ENCODE data around the gene ITGB1BP1.

ITGB1BP1 gene

GRCh38 chr2:9423100-9423921, at the start of gene ITGB1BP1, which contains the start of gene CPSF3:
TSS of gene ITGB1BP1 (minus strand) at chr2:9423528. CDS start at chr2:9418697, 4,831 bp downstream.
TSS of gene CPSF3 (plus strand) at chr2:9423654. CDS start at chr2:9423774, 120 bp downstream.
- peak; percentile 95 for DNase-seq (ENCODE audit: low read depth)

GRCh38 chr2:9472511-9472910, 49.2 kb upstream of the ITGB1BP1 start:
- DNase-seq (ENCODE audit: low read depth) = no peak

GRCh38 chr2:9471206-9471605, 47.9 kb upstream of the ITGB1BP1 start:
- DNase-seq (ENCODE audit: low read depth) = no peak

GRCh38 chr2:9467687-9468086, 44.4 kb upstream of the ITGB1BP1 start:
- no peak for DNase-seq (ENCODE audit: low read depth)

GRCh38 chr2:9466147-9466683, 42.9 kb upstream of the ITGB1BP1 start:
- DNase-seq (ENCODE audit: low read depth) = no peak

- no peak for DNase-seq (ENCODE audit: low read depth)
Observed at GRCh38 chr2:9465170-9465569, 41.8 kb upstream of the ITGB1BP1 start.

GRCh38 chr2:9463698-9464034, 40.3 kb upstream of the ITGB1BP1 start:
- DNase-seq (ENCODE audit: low read depth) = no peak

GRCh38 chr2:9462886-9463697, 39.8 kb upstream of the ITGB1BP1 start:
- no peak for DNase-seq (ENCODE audit: low read depth)

GRCh38 chr2:9462313-9462712, 39.0 kb upstream of the ITGB1BP1 start:
- no peak for DNase-seq (ENCODE audit: low read depth)

GRCh38 chr2:9461079-9461478, 37.8 kb upstream of the ITGB1BP1 start:
- no peak for DNase-seq (ENCODE audit: low read depth)

GRCh38 chr2:9460441-9461017, 37.2 kb upstream of the ITGB1BP1 start:
- no peak for DNase-seq (ENCODE audit: low read depth)

GRCh38 chr2:9451231-9451630, 27.9 kb upstream of the ITGB1BP1 start:
- no peak for DNase-seq (ENCODE audit: low read depth)

GRCh38 chr2:9445089-9445488, 21.8 kb upstream of the ITGB1BP1 start:
- no peak for DNase-seq (ENCODE audit: low read depth)

- no peak for DNase-seq (ENCODE audit: low read depth)
Observed at GRCh38 chr2:9443526-9443925, 20.2 kb upstream of the ITGB1BP1 start.

- DNase-seq (ENCODE audit: low read depth) = no peak
Observed at GRCh38 chr2:9441556-9441955, 18.2 kb upstream of the ITGB1BP1 start.

- DNase-seq (ENCODE audit: low read depth) = no peak
Observed at GRCh38 chr2:9440058-9440727, 16.9 kb upstream of the ITGB1BP1 start.

- DNase-seq (ENCODE audit: low read depth) = no peak
Observed at GRCh38 chr2:9439536-9439935, 16.2 kb upstream of the ITGB1BP1 start.

GRCh38 chr2:9434489-9434888, 11.2 kb upstream of the ITGB1BP1 start:
- no peak for DNase-seq (ENCODE audit: low read depth)

- no peak for DNase-seq (ENCODE audit: low read depth)
Observed at GRCh38 chr2:9430316-9431293, 7.3 kb upstream of the ITGB1BP1 start.

GRCh38 chr2:9428965-9429577, 5.7 kb upstream of the ITGB1BP1 start:
- DNase-seq (ENCODE audit: low read depth) = no peak
